RPMI8226 (cell line): ENCODE measurements around the gene STX4.
"Not testable (repeated sequence)": the region's sequence is repeated elsewhere in the genome, so short reads cannot be mapped to it uniquely, and the experiment has no call there.

Experiments
- DNase-seq: peaks from one replicate; pipeline ENCODE4 v3.0.0-alpha.2; 2015

The STX4 gene

DNA sequence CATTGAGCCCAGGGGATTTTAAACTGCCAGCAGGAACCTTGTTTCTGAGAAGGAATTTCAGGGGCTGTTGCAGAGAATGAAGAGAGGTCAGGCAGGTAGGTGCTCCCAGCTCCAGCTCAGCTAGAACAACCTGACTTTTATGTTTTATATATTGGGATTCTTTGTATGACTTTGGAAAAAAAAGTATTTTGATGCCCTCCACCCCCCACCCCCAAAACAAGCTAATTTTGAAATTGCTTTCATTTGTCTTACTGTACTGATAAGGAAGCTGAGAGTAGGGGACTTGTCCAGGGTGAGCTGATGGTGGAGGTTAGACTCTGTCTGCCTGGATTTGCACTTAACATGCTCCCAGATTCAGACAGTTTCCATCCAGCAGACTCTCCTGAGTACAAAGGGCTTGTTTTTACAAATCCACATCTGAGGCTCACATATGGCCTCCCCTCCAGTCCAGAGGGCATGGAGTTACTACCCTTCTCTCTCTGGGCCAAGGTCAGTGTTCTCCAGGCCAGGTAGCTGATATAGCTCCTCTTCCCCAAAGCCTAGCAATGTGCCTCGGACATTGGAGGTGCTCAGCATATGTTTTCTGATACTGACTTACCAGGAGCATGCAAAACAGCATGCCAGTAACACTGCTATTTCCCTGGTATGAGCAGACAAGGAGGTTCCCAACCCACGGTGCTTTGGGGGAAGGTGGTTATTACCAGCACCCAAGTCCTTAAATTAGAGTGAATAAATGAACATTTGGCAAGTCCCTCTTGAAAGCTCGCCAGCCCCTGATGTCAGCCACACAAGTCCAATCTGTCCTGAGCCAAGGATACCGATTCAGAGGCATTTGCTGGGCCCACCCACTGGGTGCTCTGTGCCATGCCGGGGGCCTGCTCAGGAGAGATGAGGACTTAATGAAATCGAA, 34.3 kb upstream of the STX4 start:
- DNase-seq = no peak

DNA sequence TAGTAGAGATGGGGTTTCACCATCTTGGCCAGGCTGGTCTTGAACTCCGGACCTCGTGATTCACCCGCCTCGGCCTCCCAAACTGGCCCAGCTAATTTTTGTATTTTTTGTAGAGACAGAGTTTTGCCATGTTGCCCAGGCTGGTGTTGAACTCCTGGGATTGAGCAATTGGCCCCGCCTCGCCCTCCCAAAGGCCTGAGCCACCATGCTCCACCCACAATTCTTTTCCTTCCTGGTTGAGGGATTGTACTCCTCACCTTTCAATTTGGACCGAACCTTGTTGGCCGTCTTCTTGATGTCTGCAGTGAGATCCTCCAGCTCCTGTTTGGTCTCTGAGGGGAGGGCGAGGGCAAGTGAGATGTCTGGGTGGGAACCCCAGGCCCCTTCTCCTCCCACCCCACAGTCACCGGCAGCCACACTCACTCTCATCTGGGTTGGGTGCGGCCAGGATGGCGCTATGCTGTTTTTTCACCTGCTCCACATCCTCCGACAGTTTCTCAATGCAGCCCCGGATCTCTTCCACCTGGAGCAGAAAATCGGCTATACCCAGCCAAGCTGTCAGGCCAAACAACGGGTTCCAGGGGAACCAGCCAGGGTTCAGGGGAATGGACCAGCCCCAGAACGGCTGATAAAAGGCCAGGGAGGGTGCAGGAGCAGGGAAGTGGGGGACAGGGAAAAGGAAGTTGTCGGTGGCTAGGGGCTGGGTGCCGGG, 32.5 kb upstream of the STX4 start:
- no peak for DNase-seq

DNA sequence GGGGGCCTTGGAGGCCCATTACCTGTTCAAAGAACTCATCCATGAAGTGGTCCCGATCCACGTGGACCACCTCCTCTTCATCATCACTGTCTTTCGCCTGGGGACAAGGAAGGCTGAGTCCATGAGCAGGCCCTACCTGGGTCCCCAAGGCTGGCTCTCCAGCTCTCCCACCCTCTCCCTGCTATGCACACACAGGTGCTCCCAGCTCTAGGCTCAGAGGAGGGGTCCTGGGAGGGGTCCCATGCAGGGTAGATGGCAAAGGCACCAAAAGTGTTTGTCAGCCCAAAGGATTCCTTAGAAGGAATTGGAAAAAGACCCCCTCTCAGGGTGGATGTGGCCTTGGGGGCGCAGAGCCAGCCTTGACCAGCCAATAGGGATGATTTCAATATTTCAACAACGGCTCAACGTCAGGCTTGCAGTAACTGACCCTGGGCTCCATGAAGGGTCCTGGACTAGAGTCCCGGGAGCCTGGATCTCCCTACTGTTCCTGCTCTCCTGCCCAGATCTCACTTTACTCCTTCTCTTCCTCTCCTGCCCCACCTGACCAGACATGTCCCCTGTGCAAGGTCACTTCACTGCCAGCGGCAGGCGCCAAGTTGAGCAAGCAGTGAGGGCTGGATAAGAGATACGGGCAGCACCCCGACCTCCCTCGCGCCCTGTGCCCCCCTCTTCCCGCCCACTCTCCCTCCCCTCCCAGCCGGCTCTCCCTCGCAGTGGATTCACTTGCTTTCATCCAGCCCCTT, 31.7 kb upstream of the STX4 start:
- DNase-seq = no peak

DNA sequence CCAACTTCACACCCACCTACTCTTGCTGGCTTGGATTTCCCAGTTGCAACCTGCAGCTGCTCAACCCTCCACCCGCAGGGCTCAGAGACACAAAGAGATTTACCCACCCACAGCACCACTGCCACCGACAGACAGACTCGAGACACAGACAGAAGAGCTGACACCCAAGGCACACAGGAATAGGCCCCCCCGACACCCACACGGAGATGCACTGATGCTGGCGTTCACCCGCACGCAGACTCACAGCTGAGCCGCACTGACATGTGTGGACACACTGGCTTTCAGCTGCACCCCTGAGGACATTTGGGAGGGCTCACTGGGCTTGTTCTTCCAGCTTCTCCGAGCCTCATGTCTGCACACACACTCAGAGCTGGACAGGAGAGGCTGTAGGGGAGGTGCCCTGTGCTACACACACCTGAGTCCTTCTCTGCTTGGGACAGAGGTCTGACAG, 31.1 kb upstream of the STX4 start:
- no peak for DNase-seq

DNA sequence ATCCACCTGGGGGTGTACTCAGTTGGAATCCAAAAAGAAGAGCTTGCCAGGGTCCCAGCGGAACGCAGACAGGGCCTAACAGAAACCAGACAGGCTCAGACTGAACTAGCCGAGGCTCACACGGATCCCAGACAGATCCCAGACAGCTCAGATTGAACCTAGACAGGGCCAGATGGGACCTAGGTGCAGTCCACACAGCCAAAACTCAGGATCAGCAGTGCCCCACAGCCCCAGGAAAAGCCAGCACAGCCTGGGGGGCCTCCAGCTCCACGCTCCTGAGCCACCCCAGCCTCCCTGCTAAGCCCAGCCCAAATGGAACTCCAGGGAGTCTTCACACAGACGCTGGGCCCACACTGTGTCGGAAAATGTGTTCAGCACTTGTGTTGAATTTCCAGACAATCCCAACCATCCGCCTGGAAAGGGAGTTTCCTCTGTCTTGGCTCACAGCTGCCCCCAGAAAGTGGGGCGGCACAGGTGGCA, 30.5 kb upstream of the STX4 start:
- no peak for DNase-seq

DNA sequence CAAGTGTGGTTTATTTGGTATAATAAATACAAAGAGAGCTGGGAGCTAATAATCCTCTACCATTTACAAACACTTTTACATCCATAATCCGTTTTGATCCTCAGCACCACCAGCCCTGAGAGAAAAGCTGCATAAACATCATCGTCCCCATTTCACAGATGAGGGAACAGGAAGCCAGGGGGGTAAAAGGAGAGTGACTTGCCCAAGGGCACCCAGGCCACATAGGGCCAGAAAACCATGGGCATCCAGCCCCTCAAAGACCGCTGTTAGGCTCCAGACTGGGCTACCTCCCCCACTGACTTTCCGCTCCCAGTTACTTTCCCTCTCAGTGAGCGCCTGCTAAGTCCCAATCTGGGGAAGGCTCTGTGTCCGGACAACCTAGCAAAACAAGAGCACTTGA, 29.6 kb upstream of the STX4 start:
- no peak for DNase-seq

DNA sequence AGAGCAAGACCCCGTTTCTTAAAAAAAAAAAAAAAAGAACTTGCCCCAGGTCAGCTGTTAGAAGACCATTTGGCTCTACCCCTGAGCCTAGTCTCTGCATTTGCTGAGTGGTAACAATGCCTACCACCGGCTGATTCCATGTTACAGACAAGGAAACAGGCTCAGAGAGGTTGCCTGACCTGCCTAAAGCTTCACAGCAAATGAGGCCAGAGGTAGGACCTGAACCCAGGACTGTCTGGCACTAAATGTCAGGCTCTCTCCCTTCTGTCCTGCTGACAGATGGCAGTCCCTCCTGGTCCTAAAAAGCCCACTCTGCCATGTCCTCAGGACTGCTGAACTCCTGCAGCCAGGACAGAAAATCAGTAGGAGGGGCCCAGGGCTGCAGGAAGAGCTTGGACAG, 28.7 kb upstream of the STX4 start:
- no peak for DNase-seq

DNA sequence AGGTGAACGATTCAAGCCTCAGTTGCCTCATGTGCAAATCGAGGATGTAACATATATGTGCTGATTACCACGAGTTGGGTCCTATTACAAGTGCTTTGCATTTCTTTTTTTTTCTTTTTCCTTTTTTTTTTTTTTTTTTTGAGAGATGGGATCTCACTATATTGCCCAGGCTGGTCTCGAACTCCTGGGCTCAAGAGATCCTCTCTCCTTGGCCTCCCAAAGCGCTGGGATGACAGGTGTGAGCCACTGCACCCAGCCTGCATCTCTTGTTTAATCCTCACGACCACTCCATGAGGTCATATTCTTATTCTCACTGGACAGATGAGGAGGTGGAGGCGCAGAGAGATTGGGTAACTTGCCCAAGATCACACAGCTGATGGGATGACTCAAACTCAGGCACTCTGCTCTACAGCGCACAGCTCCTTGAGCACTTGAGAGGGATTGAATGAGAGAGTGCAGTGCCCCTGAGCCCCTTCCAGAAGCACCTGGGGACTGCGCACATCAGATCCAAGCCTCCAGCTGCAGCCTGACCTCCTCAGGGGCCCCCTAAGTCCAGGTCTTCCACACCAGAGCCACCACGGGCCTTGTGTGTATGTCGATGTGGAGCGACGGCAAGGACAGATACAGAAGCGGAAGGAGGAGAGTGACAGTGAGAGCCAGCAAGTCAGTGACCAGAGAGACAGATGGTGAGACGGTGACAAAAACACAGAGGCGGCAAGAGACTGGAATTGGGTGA, 27.8 kb upstream of the STX4 start:
- DNase-seq = no peak

DNA sequence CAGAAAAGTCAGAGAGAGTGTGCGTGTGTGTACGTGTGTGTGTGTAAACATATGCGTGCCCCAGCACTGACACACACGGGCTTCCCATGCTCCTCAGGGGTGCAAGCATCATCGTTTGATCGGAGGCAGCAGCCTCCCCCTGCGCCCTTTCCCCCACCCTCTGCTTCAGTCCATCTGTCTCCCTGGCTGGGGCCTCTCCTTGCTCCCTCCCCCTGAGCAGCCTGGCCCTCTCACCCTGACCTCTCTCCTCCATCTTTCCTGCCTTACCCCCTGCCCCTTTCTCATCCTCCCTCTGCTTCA, 27.3 kb upstream of the STX4 start:
- no peak for DNase-seq

DNA sequence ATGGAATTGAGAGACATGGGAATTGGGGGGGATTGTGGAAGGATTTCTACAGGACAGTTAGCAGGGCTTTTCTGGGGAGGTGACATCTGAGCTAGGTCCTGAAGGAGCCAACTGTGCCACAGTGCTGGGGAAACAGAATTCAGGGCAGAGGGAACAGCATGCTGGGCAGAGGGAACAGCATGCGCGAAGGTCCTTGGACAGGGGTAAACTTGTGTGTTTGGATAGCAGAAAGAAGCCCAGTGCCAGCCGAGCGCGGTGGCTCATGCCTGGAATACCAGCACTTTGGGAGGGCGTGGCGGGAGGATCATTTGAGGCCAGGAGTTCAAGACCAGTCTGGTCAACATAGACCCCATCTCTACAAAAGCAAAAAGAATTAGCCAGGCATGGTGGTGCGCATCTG, 26.8 kb upstream of the STX4 start:
- DNase-seq = no peak

DNA sequence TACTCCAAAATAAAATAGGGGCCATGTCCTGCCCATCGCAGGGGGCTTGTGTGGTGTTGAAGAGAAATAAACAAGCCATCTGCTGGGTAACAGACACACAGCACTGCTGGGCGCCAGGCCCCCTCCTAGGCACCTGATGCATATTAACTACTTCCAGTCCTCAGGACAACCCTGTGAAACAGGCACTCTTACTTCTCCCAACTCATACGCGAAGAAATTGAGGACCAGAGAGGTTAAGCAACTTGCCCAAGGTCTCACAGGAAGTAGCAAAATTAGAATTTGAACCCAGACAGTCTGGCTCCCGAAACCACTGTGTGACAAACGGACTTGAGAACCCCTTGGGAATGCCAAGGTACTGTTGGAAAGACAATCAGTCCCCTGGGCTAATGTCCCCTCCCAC, 25.7 kb upstream of the STX4 start:
- DNase-seq = no peak

DNA sequence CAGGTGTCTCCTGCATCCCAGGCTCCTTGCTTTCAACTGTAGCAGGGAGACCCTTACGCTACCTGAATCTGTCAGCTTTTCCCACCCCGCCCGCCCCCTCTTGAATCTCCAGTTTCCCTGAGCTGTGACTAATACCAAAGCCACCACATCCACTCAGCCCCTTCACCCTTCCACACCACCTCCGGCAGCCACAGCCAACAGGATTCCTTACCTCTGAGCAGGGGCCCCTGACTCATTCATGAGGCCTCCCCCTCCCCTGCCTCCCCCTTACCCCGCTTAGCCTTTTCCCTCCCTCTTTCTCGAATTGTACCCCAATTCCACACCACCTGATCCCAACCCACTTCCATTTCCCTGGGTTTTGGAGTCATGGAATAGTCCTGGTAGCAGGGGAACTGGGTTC, 25.2 kb upstream of the STX4 start:
- no peak for DNase-seq

DNA sequence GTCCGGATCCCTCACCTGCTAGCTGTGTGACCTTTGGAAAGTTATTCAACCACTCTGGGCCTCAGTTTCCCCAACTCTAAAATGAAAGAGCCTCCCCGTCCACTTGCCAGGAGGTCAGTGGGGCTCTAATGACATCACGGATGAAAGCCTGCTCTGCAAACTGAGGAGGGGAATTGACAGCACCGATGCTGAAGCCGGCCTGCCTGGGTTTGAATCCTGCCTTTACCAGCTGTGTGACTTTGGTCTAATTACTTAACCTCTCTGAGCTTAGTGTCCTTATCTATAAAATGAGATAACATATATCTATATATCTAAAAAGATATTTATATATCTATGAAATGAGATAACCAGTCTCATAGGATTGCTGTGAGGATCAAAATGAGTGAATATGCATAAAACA, 24.8 kb upstream of the STX4 start:
- no peak for DNase-seq

DNA sequence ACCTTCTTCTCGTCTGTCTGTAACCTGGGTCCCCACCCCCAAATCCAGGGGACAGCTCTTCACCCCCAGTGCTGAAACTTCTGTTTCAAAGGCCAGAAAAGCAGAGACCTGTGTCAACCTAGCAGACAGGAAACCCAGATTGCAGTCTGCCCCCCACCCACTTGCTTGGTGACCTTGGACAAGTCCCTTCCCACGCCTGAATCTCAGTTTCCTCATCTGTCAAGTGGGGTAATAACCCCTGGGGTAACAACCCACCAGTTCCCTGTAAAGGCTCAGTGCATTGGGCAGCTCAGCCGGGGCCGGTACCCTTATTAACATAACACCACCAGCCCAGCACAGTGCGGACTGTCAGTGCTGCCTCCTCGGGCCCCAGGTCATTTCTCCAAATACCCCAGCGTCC, 24.2 kb upstream of the STX4 start:
- DNase-seq = no peak

DNA sequence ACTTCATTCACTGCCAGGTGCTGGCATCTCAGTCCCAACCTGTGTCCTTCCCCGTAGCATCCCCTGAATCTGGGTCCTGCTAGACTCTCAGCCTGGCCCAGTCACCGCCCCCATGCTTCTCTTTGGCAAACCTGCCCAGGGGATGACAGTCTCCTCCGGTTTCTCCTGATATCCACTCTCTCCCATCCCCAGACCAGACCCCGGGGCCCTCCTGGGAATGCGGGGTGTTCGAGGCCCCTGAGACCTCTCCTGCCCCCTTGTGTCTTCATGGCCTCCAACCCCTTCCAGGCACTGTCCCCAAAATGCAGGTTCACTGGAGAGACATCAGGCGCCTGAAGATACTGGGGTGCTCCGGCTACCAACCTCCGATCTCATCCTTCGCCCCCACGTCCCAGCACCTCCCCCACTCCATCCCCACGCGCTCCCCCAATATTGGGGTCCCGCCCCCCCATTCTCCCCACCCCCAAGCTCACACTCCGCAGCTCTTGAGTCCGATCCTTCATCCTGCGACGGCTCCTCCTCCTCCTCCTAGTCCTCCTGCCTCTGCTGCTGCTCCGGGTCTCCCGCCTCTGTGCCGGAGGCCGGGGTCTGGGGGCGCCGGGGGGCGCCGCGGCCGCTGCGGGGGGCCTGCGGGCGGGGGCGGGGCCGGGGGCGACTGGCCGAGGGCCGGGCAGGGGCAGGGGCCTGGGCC, 23.3 kb upstream of the STX4 start:
- DNase-seq = no peak

DNA sequence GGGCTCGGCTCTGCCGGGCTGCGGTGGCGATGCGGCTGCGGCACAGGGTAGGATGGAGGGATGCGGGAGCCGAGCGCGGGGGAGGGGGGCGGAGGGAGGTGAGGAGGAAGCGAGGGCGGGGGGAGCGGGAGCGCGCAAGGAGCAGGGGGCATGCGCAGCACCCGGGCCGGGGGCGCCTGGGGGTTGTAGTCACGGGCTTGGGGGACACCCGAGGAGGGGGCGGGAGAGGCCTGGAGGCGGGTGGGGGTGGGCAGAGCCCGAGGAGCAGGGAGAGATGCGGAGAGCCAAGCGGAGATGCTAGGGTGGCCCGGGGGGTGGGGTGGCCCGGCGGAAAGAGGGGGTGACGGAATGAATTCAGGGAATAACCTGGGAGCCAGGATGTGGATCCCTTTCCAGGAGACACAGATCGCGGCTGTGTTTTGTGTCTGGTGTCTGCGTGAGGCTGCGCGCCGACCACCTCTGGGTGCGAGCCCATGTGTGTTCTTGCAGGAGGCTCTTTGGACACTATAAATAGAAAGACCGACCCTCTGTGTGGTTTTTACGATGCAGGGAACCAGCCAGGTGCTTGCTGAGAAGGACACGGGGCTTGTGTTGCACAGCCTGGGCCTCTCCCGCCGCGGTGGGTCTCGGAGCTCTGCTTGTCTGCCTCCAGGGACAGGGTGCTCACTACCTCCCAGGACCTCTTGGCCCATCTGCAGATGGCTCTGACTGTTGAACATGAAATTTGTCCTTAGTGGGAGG, 22.6 kb upstream of the STX4 start, which contains the start of gene STX1B:
Gene STX1B, minus strand, starts transcription at position 54 of the 741 bp plus-strand sequence. CDS start 242 bp downstream, outside the sequence.
- DNase-seq = no peak

DNA sequence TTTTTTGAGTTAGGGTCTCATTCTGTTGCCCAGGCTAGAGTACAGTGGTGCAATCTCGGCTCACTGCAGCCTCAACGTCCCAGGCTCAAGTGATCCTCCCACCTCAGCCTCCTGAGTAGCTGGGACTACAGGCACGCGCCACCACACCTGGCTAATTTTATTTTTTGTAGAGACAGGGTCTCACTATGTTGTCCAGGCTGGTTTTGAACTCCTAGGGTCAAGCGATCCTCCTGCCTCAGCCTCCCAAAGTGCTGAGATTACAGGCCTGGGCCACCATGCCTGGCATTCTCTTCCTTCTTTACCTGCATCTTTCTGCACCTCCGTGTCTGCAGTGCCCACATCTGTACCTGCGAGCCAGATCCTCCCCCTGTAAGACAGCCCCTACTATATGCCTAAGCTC, 21.5 kb upstream of the STX4 start:
- not testable (repeated sequence) for DNase-seq

DNA sequence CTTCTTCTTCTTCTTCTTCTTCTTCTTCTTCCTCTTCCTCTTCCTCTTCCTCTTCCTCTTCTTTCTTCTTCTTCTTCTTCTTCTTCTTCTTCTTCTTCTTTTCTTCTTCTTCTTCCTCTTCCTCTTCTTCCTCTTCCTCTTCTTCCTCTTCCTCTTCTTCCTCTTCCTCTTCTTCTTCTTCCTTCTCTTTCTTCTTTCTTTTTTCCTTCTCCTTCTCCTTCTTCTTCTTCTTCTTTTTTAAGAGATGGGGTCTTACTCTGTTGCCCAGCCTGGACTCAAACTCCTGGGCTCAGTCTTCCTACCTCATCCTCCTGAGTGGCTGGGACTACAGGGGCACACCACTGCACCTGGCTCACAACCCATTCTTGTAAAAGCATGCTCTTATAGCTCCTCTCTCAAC, 20.1 kb upstream of the STX4 start:
- DNase-seq = not testable (repeated sequence)

DNA sequence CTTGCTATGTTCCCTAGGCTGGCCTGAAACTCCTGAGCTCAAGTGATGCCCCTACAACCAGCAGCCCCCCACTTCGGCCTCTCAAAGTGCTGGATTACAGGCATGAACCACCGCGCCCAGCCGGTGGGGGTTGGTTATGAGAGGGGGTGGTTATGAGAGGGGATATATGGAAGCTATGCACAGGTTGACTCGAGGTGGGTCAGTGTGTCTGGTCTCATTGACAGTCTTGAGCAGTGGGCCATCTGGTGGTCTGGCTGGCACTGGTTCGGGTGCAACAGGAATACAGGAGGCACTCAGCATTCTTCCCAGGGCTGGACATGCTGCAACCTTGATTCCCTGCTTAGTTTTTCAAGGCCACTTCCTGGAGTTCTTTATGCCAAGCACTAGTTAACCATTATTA, 17.3 kb upstream of the STX4 start:
- no peak for DNase-seq

DNA sequence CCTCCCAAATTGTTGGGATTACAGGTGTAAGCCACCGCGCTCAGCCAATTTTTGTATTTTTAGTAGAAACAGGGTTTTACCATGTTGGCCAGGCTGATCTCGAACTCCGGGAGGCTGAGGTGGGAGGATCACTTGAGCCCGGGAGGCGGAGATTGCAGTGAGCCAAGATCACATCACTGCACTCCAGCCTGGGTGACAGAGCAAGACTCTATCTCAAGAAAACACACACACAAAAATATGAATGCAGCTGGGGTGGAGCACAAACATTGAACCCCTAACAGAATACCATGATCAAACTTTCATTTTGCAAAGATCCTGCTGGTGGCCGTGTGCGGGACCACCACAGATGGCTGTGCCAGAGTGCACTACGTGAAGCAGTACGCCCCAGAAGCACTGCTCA, 15.6 kb upstream of the STX4 start:
- not testable (repeated sequence) for DNase-seq

DNA sequence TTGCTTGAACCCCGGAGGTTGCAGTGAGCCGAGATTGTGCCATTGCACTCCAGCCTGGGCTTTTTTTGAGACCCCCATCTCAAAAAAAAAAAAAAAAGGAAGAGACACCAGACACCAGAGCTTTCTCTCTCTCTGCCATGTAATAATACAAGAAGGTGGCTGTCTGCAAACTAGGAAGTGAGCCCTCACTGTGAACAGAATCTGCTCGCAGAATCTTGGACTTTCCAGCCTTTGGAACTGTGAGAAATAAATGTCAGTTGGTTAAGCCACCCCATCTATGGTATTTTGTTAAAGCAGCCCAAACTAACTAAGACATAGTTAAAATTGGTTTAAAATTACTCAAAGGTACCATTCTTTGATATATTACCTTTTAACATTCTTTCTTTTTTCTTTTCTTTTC, 12.8 kb upstream of the STX4 start:
- no peak for DNase-seq
